Left hindlimb (tissue), 1 donor: Measurements from ENCODE around the gene NFIA.

Source experiments
- DNase-seq: peaks from one replicate; pipeline ENCODE4 v3.0.0-alpha.2; 2018

The NFIA gene

DNA sequence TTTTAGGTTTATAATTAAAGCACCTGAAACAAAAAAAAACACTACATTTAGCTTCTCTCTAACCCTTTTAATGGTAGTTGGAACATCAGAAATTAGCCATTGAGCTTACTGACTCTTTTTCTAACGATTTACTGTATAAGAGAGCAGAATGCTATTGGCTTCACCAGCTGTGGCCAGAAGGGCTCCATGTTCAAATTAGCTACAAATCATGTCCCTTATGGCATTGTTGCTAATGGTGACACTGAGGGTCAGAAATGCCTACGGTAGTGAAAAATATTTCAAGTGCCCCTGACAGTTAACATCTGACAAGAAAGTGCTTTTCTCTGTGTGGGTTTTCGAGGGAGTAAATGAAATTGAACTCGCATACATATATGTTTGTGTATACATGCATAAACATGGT is 232.7 kb downstream of the NFIA start:
- no peak for DNase-seq

DNA sequence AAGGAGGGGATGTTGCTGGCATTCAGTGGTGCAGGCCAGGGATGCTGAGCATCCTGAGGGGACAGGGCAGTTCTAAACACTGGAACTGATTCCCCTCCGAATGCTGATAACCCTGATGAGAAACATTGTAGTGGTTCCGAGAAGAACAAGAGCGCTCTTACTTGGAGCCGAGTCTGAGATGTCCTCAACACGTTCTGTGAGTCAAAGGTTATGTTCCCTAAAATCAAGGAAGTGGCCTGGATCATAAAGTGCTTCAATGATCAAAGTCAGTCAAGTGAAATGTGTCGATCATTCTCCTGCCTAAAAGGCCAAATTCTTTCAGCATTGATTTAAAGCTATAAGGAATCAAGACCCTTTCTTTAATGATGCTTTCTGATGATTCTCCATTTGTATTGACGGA is 234.1 kb downstream of the NFIA start:
- no peak for DNase-seq

- DNase-seq: peak; percentile 73
These were observed 236.2 kb downstream of the NFIA start for GRCh38 chr1:61318319-61319125.

DNA sequence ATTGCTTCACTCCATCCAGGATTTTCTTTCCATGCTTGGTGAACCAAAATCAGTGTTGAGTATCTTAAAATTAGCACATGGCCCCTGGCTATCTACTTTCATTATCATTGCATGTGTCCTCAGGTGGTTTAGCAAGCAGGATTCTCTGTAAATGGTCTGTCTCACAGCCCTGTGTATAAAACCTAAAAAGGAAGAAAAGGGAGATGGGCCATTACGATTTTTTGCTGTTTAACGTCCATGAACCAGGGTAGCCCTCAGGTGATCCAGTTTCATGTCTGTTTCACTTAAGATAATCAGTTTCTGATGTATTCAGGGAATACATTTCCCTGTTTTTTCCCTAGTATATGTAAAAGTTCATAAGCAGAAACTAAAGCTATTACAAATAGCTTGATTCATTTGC is 238.2 kb downstream of the NFIA start:
- DNase-seq: no peak

DNA sequence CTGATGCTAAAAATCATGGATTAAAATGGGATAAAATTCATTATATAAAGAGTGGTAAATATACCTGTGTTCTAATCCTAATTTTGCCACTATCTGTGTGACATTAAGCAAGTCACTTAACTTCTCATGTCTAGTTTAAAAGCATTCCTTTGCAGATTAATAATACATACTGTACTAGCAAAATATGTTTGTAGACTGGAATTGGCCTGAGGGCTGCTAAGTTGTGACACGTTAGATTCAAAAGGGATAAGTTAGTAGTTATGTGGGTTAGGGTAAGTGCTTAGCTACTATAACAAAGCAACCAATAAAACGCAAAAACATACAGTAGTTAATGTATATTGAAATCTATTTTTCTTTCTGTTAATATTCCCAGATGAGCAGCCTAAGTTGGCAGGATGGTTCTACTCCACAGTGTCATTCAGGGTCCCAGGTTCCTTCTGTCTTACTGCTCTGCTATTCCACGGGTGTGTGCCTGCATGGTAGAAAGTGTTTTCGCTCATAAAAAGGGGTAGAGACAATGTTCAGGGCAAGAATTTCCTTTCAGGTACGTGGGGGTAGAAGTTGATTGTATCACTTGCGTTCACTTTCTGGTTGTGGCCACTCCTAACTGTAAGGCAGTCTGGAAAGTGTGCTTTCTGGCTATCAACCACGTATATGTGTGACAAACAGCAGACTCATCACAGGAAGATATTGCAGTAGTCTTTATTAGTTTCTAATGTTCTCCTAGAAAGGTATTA is 239.8 kb downstream of the NFIA start:
- no peak for DNase-seq

DNA sequence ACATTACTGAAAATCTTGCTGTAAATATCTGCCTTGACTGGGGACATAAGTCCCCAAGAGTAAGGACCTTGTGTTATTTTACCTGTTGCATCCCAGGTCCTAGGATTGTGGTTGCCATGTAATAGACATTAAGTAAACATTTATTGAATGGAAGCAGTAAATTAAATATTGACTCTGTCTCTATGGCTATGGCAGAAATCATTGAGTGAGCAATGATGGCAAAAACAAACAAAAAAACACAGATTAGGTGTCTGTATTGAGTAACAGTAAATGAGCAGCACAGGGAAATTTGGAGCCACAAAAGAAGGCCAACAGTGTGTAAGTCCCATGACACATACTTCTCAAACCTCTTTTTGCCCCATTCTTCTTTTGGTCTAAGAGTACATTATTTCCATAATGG is 240.4 kb downstream of the NFIA start:
- DNase-seq: no peak

GRCh38 chr1:61323681-61324328 is 241.4 kb downstream of the NFIA start:
- DNase-seq: no peak

DNA sequence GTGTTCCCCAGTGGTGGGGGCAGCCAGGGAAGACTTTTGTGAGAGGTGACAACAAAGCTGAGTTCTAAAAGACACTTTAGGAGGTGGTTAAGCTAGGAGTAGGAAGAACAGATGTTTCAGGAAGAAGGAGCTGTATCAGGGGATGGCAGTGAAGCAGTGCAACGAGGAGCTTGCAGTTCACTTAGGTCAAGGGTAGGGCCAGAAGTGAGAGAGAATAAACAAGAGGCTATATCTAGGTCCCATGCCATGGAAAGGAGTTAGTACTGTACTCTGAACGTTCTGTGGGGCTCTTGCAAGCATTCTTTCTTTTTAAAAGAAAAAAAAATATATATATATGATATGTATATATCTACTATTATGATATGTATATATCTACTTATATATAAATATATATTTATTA is 244.4 kb downstream of the NFIA start:
- no peak for DNase-seq

- no peak for DNase-seq
These were observed 245.1 kb downstream of the NFIA start for GRCh38 chr1:61327436-61327835.

DNA sequence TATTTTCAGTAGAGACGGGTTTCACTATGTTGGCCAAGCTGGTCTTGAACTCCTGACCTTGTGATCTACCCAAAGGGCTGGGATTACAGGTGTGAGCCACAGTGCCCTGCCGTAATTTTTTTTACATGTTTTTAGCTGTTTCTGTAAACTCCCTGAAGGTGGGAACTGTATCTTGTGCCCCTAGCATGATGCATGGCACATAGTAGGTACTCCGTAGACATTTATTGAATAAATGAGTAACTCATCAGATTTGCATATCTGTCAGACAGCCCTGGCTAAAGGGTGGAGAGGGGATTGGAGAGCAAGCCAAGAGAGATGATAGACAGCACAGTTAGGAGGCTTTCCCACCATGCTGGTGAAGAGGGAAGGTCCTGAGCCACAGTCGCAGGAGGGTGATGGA is 247.2 kb downstream of the NFIA start:
- DNase-seq: no peak

GRCh38 chr1:61330018-61330417 is 247.7 kb downstream of the NFIA start:
- DNase-seq: no peak

- no peak for DNase-seq
These were observed 248.2 kb downstream of the NFIA start for GRCh38 chr1:61330571-61330970.

DNA sequence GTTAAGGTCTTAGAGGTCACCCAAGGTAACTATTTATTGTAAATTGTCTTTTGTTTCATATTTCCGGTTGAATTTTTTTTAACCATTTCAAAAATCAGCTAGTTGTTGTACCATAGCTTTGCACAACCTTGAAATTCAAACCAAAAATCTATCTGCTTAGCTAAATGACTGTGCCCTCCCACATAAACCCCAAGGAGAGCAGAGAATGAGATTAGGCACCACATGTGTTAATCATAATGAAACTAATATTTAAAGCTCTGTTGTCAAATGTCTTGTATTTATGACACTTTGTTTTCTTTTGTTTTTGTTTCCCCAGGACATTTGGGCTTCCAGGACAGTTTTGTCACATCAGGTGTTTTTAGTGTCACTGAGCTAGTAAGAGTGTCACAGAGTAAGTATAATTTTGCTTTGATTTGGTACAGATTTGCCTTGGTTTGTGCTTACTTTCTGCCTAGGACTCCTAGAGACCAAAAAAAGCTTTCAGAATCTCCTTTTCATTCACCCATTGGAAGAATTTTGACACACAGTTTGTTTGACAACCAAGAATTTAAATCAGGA is 249.9 kb downstream of the NFIA start:
- DNase-seq: no peak

DNA sequence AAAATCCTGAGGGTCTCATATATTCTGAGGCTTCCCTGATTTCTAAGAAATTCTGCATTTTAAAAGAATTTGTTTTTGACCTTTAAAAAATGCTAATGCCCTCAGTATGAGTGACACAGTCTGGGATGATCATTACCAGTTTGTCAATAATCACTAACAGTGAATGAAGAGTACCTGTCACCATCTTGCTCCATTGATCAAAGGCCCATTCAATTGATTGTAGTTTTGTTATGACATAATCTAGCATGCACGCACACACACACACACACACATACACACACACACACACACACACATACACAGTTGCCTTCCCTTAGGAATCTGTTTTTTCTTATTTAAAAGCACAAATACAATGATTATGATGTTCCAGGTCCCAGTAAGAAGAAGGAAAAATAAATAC is 250.4 kb downstream of the NFIA start:
- no peak for DNase-seq

GRCh38 chr1:61334718-61335589 is 252.6 kb downstream of the NFIA start:
- peak; percentile 54 for DNase-seq

- DNase-seq: no peak
These were observed 254.7 kb downstream of the NFIA start for GRCh38 chr1:61337037-61337436.

DNA sequence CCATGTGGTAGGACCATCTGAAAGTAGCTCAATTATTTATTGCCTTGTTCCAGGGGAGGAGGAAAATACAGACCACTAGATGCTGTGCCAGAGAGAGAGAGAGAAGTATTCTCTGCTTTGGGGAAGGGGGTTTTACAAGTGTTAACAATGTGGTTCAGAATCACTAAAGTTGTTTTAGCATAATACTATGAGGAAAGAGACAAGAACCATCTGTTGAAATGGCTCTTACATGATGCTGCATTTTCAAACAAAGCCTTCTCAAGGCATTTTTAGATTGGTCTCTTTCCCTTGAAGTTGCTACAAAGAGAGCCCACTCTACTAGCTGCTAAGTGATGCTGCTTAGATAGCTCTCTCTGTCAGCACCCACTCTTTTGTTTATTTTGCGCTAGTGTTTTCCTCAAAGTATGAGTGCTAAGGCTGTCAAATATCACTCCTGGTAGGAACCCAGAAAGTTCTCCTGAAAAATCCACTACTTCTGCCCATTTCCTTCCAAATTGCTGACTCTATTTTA is 255.1 kb downstream of the NFIA start:
- no peak for DNase-seq

- DNase-seq: peak; percentile 85
These were observed 255.9 kb downstream of the NFIA start for GRCh38 chr1:61337981-61338848.

DNA sequence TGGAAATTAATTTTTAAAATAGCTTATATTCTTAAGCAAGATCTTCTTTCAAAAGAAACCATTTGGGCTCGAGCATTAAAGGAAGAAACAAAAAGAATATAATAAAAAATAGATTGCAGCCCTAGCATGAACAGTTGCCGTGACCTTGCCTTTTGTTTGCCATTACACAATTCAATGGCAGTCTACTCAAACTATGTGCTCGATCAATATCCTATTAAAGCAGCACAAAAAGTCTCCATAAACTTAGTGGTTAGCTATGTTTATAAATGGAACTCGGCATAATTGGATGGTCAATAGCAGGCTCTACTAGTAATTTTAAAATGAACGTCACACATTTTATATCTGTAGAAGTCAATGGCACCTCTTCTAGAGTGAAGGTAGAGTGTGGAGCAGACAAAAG is 256.5 kb downstream of the NFIA start:
- no peak for DNase-seq

- no peak for DNase-seq
These were observed 259.1 kb downstream of the NFIA start for GRCh38 chr1:61341426-61341825.

DNA sequence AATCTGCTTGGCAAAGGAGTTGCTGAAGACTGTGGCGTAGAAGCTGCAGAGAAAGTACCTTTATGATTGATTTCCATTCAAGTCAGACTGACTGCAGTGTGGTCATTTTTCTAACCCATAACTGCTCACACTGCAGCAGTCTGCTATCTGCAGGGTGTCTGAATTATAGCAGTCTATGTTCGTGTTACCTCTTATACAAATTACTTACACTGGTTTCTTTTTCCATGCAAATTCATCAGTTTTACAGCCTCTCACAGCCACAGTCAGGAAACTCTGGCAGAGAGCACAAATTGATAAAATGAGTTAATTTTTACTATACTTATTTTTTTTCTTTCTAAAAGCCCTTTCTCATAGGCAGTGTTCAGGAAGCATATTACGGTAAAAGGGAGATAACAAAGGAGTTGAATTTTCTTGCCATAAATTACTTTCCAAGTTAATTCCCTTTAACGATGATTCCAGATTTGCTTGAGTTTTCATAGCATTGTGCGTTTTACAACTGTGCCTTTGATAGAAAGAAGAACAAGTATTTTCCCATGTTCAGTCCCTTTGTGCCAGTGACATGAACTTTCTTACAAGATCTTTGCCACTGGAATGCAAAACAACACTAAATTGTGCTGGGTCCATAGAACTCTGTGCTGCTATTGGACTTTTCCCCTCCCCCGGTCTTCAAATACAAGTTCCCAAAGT is 261.5 kb downstream of the NFIA start:
- DNase-seq: no peak
